ENCODE results near the gene ZNF609. TPM values are rescaled to one million over a fixed set of nuclear protein-coding genes. Genes with fewer than 3 reads are reported as not detected.

Gene ZNF609
- total RNA-seq, 1 experiment from 2014 or later: 31.0 TPM

GRCh38 chr15:64597477-64597822 is 137.1 kb downstream of the ZNF609 start:
- no peak overlapping the region for H3K27ac ChIP-seq (ENCODE audit: low read depth, low read length)

GRCh38 chr15:64599226-64599625 is 138.8 kb downstream of the ZNF609 start:
- H3K4me1 ChIP-seq (ENCODE audit: control insufficient read depth in 1 of 2, insufficient read depth in 2 of 2, low read length in 2 of 2): peaks cover 18 to 24% of the 10 kb centered on the region in 2 experiments
- BruUV-seq (replicated peaks): no TSS peak
- no peak overlapping the region for H3K9ac ChIP-seq (ENCODE audit: low read length)
- H3K4me3 ChIP-seq (replicated peaks in 1 of 2; ENCODE audit: low read depth in 1 of 2, low read length in 2 of 2): no peak overlapping the region
- ATAC-seq (no peak), DNase-seq (ENCODE audit: low read depth, low spot score) (no peak)
- RAD21 ChIA-PET (ENCODE audit: low non-redundant PET in 1 of 2, low total read pairs in 2 of 2, uncharacterized antibody in 2 of 2, unreplicated experiment in 2 of 2): no interaction called here
- H2AFZ ChIP-seq (ENCODE audit: low read depth, low read length, poor library complexity, severe bottlenecking): no peak overlapping the region
- H3K36me3 ChIP-seq (ENCODE audit: control insufficient read depth in 1 of 2, insufficient read depth in 2 of 2, low read length in 2 of 2): no peaks in the 10 kb centered on the region
- peaks cover 9% of the 10 kb centered on the region; the same call in 1 of the 2 replicates for H4K20me1 ChIP-seq (ENCODE audit: insufficient read depth)
- peaks cover 38% of the 10 kb centered on the region for H3K79me2 ChIP-seq (ENCODE audit: insufficient read depth, low read length)
- H3K9me3 ChIP-seq (ENCODE audit: control insufficient read depth in 1 of 2, insufficient read depth in 1 of 2, low read depth in 1 of 2, low read length in 2 of 2): no peaks in the 10 kb centered on the region
- peak overlapping the region; percentile 2; the same call in 1 of the 2 replicates for H3K4me2 ChIP-seq (ENCODE audit: low read length)
- no peaks in the 10 kb centered on the region for H3K9me2 ChIP-seq (ENCODE audit: insufficient read depth)
- POLR2A ChIA-PET: no interaction called here
- H3K27ac ChIP-seq (ENCODE audit: low read depth, low read length): no peak overlapping the region
- CTCF ChIA-PET: interaction anchor here (0.6 to 0.7 kb wide), 2 partner anchors 8 to 184 kb away, joined by 3 read pairs; no protein-coding TSS in a partner anchor
- H3K27me3 ChIP-seq (ENCODE audit: insufficient read depth, low read length): no peaks in the 10 kb centered on the region
- TF ChIP-seq SIN3A (IDR thresholded peaks at IDR 0.05; ENCODE audit: low read depth): no peak
- no peak for TF ChIP-seq EZH2 (IDR thresholded peaks at IDR 0.05)
- intact Hi-C loops (cut with micrococcal nuclease): no loop called here

More at GRCh38 chr15:64597477-64597822, 137.1 kb downstream of the ZNF609 start:
- peaks cover 18 to 23% of the 10 kb centered on the region in 2 experiments for H3K4me1 ChIP-seq (ENCODE audit: control insufficient read depth in 1 of 2, insufficient read depth in 2 of 2, low read length in 2 of 2)
- BruUV-seq (replicated peaks): no TSS peak
- H3K9me3 ChIP-seq (ENCODE audit: control insufficient read depth in 1 of 2, insufficient read depth in 1 of 2, low read depth in 1 of 2, low read length in 2 of 2): no peaks in the 10 kb centered on the region
- H3K27me3 ChIP-seq (ENCODE audit: insufficient read depth, low read length): no peaks in the 10 kb centered on the region
- H4K20me1 ChIP-seq (ENCODE audit: insufficient read depth): peaks cover 9% of the 10 kb centered on the region; the same call in 1 of the 2 replicates
- intact Hi-C loops (cut with micrococcal nuclease): no loop called here
- no peaks in the 10 kb centered on the region for H3K36me3 ChIP-seq (ENCODE audit: control insufficient read depth in 1 of 2, insufficient read depth in 2 of 2, low read length in 2 of 2)
- TF ChIP-seq SP1 (IDR thresholded peaks at IDR 0.05; ENCODE audit: low read depth): no peak
- no peak for TF ChIP-seq ZNF274 (IDR thresholded peaks at IDR 0.05; ENCODE audit: low read depth, low read length)
- peaks cover 37% of the 10 kb centered on the region for H3K79me2 ChIP-seq (ENCODE audit: insufficient read depth, low read length)
- ChIA-PET POLR2A (no interaction called here), CTCF (no interaction called here), RAD21 (ENCODE audit: low non-redundant PET in 1 of 2, low total read pairs in 2 of 2, uncharacterized antibody in 2 of 2, unreplicated experiment in 2 of 2) (no interaction called here)
- no peak overlapping the region for H3K4me2 ChIP-seq (ENCODE audit: low read length)
- H3K4me3 ChIP-seq (replicated peaks in 1 of 2; ENCODE audit: low read depth in 1 of 2, low read length in 2 of 2): no peak overlapping the region
- no peak for ATAC-seq
- H2AFZ ChIP-seq (ENCODE audit: low read depth, low read length, poor library complexity, severe bottlenecking): no peak overlapping the region
- H3K9me2 ChIP-seq (ENCODE audit: insufficient read depth): no peaks in the 10 kb centered on the region
- DNase-seq (ENCODE audit: low read depth, low spot score): no peak
- no peak overlapping the region for H3K9ac ChIP-seq (ENCODE audit: low read length)
